PFSK-1 (cell line): Measurements from ENCODE around the gene TRIM74. TPM values are rescaled to one million over a fixed set of nuclear protein-coding genes. Genes with fewer than 3 reads are reported as not detected.
A peak's percentile ranks its signal among the peaks of the same experiment; 100 is the strongest.
"Not testable (repeated sequence)": the region's sequence is repeated elsewhere in the genome, so short reads cannot be mapped to it uniquely, and the experiment has no call there.

Experiments
- FOXP2 ChIP-seq: optimal IDR thresholded peaks from 2 replicates; pipeline ENCODE3; 2011; ENCODE audit warnings: borderline replicate concordance, control low read depth, inconsistent platforms; ENCODE audit not compliant: insufficient read depth; ENCODE audit errors: extremely low read length, extremely low read depth
- POLR2AphosphoS5 ChIP-seq: IDR thresholded peaks from 2 replicates; pipeline ENCODE4 v1.6.1; 2012; ENCODE audit warnings: low read depth, mild to moderate bottlenecking, control low read depth, low read length, moderate library complexity
- SIN3A ChIP-seq: IDR thresholded peaks from 2 replicates; pipeline ENCODE4 v1.6.1; 2012; ENCODE audit warnings: mild to moderate bottlenecking, low read length, moderate library complexity, borderline replicate concordance; ENCODE audit not compliant: insufficient read depth
- TAF1 ChIP-seq: IDR thresholded peaks from 2 replicates; pipeline ENCODE4 v1.6.1; 2012; ENCODE audit warnings: low read length, control low read depth, borderline replicate concordance; ENCODE audit not compliant: insufficient read depth
- polyA plus RNA-seq: library from polyadenylated mRNA; unstranded; fragments of >200 nt; gene quantifications from one replicate; pipeline ENCODE4 v1.2.1, GENCODE V29; 2012; ENCODE audit warnings: low read depth, missing spikeins; ENCODE audit not compliant: insufficient read length
- TF ChIP-seq, protein P1 (sequence below), 2 experiments: IDR thresholded peaks; 2 replicates each; pipeline versions ENCODE4 v1.6.1 to v1.8.0; 2011 to 2012; ENCODE audit warnings: low read depth in 2 of 2, low read length in 2 of 2, control low read depth in 1 of 2, inconsistent platforms in 1 of 2, mild to moderate bottlenecking in 1 of 2, moderate library complexity in 1 of 2; ENCODE audit not compliant: insufficient read depth in 1 of 2

Gene TRIM74
- polyA plus RNA-seq, result 8.4 TPM

DNA sequence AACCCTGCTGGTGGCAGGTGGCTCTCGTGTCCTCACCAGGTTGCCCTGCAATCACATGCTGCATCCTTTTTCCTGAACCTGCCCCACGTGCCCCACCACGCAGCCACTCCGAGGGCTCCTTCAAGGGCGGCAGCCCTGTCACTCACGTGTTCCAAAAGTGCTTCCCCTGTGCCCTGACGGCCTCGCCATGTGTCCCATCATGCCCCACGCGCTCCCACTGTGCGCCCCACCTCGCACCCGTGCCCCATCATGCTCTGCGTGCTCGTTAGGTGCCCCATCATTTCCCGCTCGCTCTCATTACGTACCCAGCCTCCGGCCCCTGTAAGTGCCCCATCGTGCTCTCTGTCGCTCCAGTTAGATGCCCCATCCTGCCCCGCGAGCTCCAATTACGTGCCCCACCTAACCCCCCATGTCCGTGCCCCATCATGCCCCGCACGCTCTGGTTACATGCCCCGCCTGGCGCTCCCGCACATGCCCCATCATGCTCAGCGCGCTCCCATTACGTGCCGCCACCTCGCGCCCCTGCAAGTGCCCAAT is at the start of gene TRIM74:
TSS of gene TRIM74 (minus strand) at position 487 of the 537 bp plus-strand sequence. CDS start 3,309 bp downstream, outside the sequence.
- TF ChIP-seq TAF1, POLR2AphosphoS5, SIN3A: not testable (repeated sequence)

DNA sequence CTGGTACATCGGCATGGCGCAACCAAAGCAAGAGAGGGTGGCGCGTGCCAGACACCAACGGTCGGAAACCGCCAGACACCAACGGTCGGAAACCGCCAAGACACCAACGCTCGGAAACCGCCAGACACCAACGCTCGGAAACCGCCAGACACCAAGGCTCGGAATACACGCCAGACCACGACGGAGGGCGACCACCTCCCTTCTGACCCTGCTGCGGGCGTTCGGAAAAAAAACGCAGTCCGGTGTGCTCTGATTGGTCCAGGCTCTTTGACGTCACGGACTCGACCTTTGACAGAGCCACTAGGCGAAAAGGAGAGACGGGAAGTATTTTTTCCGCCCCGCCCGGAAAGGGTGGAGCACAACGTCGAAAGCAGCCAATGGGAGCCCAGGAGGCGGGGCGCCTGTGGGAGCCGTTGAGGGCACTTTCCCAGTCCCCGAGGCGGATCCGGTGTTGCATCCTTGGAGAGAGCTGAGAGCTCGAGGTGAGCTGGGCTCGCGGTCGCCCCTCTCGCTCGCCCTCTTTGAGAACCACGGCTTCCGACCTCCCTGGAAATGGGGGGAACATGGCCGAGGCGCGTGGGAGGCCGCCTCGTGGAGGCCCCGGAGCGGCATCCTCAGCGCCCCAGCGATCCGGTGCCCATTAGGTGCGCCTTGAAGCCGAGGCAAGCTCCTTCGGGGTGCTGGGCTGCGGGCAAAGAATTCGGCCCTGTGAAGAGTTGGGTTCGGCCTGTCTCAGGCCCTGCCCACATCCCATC is 36.6 kb upstream of the TRIM74 start:
- TF ChIP-seq, protein P1, sequence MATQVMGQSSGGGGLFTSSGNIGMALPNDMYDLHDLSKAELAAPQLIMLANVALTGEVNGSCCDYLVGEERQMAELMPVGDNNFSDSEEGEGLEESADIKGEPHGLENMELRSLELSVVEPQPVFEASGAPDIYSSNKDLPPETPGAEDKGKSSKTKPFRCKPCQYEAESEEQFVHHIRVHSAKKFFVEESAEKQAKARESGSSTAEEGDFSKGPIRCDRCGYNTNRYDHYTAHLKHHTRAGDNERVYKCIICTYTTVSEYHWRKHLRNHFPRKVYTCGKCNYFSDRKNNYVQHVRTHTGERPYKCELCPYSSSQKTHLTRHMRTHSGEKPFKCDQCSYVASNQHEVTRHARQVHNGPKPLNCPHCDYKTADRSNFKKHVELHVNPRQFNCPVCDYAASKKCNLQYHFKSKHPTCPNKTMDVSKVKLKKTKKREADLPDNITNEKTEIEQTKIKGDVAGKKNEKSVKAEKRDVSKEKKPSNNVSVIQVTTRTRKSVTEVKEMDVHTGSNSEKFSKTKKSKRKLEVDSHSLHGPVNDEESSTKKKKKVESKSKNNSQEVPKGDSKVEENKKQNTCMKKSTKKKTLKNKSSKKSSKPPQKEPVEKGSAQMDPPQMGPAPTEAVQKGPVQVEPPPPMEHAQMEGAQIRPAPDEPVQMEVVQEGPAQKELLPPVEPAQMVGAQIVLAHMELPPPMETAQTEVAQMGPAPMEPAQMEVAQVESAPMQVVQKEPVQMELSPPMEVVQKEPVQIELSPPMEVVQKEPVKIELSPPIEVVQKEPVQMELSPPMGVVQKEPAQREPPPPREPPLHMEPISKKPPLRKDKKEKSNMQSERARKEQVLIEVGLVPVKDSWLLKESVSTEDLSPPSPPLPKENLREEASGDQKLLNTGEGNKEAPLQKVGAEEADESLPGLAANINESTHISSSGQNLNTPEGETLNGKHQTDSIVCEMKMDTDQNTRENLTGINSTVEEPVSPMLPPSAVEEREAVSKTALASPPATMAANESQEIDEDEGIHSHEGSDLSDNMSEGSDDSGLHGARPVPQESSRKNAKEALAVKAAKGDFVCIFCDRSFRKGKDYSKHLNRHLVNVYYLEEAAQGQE (IDR thresholded peaks at IDR 0.05; ENCODE audit: insufficient read depth in 1 of 2, low read depth in 2 of 2, low read length in 2 of 2), result 0 out of 4 replicates have a peak, but pooled peaks of 1 of the 2 experiments have one; percentile 27
- peak; percentile 87 for TF ChIP-seq POLR2AphosphoS5
- peak; percentile 77; the same call in 1 of the 2 replicates for TF ChIP-seq TAF1

DNA sequence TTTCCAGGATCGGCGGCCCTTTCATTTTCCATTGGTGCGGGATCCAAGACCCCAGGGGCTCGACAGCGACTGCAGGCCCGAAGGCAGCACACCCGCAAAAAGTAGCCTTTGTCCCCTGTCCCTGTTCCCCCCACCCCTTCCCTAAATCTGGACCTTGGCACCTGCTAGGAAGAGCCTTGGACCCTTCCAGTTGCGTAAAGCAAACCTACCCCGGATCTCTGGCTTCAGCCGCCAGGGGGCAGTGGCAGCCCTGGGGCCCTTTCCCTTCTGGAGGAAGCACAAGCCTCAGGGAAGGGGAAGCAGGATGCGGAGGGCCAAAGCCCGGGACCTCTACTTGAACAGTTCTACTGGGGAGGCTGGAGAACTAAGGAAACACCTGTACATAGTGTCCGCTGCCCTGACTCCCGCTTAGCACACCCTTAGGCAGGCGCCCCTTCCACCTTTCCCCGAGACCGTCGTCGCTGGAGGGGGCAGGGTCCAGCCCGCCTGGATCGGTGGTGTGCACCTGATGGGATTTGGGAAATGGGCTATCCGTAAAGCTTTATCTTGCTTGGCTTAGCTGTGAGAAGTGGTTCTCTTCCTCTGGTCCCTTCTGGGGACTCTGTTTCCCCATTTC is 23.0 kb downstream of the TRIM74 start:
- TF ChIP-seq POLR2AphosphoS5, result 0 out of 2 replicates have a peak, but pooled peaks have one; percentile 34

DNA sequence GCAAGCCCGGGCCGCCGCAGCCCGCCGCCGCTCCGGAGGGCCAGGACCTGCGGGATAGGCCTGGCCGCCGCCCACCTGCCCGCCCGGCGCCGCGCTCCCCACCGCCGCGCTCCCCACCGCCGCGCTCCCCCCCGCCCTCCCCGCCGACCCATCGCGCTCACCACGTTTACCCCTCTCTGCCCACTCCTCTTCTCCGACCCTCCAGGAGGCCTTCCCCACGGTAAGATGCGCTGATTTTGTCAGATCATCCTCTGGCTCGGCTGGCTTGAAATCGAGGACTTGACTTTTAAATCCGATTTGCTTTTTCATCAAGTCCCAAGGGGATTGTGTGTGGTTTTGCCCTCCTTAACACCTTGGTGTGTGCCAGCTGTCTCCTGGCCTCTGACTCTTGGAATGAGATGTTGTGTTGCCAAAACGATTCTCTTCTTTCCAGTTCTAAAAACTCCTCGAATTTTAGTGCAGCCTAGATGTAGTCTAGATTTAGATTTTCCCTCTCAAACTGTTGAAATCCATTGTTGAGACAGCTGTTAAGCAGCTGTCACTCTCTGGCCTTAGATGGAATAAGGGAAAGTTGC is 43.6 kb downstream of the TRIM74 start:
- TF ChIP-seq FOXP2 (no peak), TAF1 (no peak), POLR2AphosphoS5 (no peak), SIN3A (no peak)
- TF ChIP-seq, protein P1 (IDR thresholded peaks at IDR 0.05; ENCODE audit: insufficient read depth in 1 of 2, low read depth in 2 of 2, low read length in 2 of 2), result no peak

DNA sequence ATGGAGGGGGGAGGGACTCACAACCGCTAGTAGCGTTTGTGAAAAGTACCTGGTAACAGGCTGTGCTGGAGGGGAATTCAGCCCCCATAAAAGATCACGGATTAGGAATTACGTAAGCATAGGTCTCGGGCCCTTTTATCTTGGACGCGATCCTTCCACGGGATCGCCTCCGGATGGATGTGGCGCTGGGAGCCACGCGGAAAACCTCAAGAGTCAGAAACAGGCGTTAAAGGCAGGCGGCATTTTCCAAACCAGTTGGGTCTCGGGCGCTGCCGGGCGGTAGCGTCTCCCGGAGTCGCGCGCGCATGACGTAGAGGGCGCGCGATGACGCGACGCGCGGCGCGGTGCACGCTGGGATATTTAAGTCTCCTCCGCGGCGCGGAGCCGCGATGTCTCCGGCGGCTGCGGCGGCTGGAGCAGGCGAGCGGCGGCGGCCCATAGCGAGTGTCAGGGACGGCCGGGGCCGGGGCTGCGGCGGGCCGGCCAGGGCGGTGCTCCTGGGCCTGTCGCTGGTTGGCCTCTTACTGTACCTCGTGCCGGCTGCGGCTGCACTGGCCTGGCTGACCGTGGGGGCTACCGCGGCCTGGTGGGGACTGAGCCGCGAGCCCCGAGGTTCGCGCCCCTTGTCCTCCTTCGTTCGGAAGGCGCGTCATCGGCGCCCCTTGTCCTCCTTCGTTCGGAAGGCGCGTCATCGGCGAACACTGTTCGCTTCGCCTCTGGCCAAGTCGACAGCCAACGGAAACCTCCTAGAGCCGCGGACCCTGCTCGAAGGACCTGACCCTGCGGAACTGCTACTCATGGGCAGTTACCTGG is 44.3 kb downstream of the TRIM74 start, which contains the start of gene POM121:
TSS of gene POM121 (plus strand) at position 363 of the 813 bp plus-strand sequence. CDS start at position 390, 27 bp downstream.
- TF ChIP-seq POLR2AphosphoS5, result peak; percentile 82
- peak; percentile 53; the same call in 1 of the 2 replicates for TF ChIP-seq TAF1
- no peak for TF ChIP-seq FOXP2
- TF ChIP-seq SIN3A, result peak; percentile 63; the same call in 1 of the 2 replicates
- TF ChIP-seq, protein P1 (IDR thresholded peaks at IDR 0.05; ENCODE audit: insufficient read depth in 1 of 2, low read depth in 2 of 2, low read length in 2 of 2), result no peak
